ENCODE results near the gene STIMATE. TPM values are rescaled to one million over a fixed set of nuclear protein-coding genes. Genes with fewer than 3 reads are reported as not detected.

STIMATE gene
- polyA plus RNA-seq, 2 donors, result 6.0 to 7.4 TPM

DNA sequence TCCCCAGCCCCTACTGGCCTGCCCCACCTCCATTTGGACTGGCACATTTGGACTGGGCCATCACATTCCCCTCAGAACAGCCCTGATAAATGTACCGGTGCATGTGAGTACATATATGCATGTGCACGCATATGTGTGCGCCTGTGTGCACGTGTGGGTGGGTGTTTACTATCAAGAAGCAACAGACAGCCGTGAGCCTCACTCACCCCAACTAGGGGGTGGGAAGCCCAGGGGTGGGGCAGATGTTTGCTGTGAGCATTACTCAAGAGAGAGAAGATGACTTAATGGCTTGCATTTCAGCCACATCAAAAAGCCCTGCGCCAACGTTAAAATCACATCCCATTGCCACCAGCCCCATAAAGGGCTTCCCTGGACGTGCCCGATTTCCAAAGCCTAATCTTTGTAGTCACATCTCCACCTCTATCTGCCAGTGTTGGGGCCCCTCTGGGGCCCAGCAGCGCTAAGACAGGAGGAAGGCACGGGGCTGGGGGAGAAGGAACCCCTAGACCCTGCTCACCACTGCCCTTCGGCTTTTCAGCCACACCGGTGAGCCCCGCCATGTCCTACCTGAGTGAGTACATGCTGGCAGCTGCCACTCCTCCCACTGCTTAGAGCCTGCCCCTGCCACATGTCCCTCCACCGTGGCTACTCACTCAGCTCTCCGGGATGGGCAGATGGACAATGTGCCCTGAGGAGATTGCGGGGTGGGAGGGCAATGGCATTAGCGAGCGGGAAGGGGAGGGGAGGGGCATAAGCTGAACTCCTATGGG, 91.9 kb downstream of the STIMATE start:
- no peaks in the 10 kb centered on the region for H3K27me3 ChIP-seq (ENCODE audit: control insufficient read depth in 1 of 2, insufficient read depth in 2 of 2, low read length in 2 of 2)
- WGBS, 2 donors, result 74 to 78% methylated on average over 19 of the region's 19 CpGs
- no peaks in the 10 kb centered on the region for H3K4me1 ChIP-seq (ENCODE audit: control insufficient read depth in 2 of 2, insufficient read depth in 2 of 2, low read length in 1 of 2)
- no peak overlapping the region for H3K4me3 ChIP-seq (ENCODE audit: low read depth in 1 of 2, low read length in 2 of 2)
- no peaks in the 10 kb centered on the region for H3K9me3 ChIP-seq (ENCODE audit: control insufficient read depth in 2 of 2, insufficient read depth in 1 of 2, low read depth in 1 of 2, low read length in 1 of 2)
- H3K36me3 ChIP-seq (ENCODE audit: control insufficient read depth in 2 of 2, insufficient read depth in 2 of 2, low read length in 1 of 2), result no peaks in the 10 kb centered on the region
- H3K27ac ChIP-seq (ENCODE audit: low read depth in 2 of 2, low read length in 1 of 2), result no peak overlapping the region

GRCh38 chr3:52801839-52802238, 95.5 kb downstream of the STIMATE start:
- H3K4me1 ChIP-seq (ENCODE audit: control insufficient read depth in 2 of 2, insufficient read depth in 2 of 2, low read length in 1 of 2), result no peaks in the 10 kb centered on the region
- no peak overlapping the region for H3K4me3 ChIP-seq (ENCODE audit: low read depth in 1 of 2, low read length in 2 of 2)

DNA sequence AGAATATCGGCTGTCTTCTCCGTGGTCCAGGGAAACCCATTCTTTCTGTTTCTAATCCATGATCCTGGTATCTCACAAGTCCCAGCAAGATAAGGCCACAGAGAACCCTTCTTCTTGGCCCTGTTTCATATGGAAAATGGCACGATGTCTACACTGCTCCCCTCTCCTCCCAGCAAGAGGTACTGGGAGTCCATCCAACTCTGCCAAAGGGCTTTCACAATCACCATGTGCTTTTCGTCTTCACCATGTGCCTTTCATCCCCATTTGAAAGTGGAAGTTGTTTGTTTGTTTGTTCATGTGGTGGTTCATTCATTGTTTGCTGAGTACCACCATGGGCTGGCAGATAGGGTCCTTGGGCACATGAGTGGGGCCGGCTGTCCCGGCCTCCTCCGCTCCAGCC, 97.3 kb downstream of the STIMATE start:
- Histone ChIP-seq H3K4me1 (ENCODE audit: control insufficient read depth in 2 of 2, insufficient read depth in 2 of 2, low read length in 1 of 2) (no peaks in the 10 kb centered on the region), H3K36me3 (ENCODE audit: control insufficient read depth in 2 of 2, insufficient read depth in 2 of 2, low read length in 1 of 2) (no peaks in the 10 kb centered on the region), H3K27me3 (ENCODE audit: control insufficient read depth in 1 of 2, insufficient read depth in 2 of 2, low read length in 2 of 2) (no peaks in the 10 kb centered on the region), H3K4me3 (ENCODE audit: low read depth in 1 of 2, low read length in 2 of 2) (no peak overlapping the region), H3K27ac (ENCODE audit: low read depth in 2 of 2, low read length in 1 of 2) (no peak overlapping the region), H3K9me3 (ENCODE audit: control insufficient read depth in 2 of 2, insufficient read depth in 1 of 2, low read depth in 1 of 2, low read length in 1 of 2) (no peaks in the 10 kb centered on the region)
- WGBS, 2 donors, result 76 to 83% methylated on average over 7 of the region's 7 CpGs

More at GRCh38 chr3:52801839-52802238, 95.5 kb downstream of the STIMATE start:
- WGBS, 2 donors, result 66 to 68% methylated on average over 5 of the region's 5 CpGs
- no peaks in the 10 kb centered on the region for H3K36me3 ChIP-seq (ENCODE audit: control insufficient read depth in 2 of 2, insufficient read depth in 2 of 2, low read length in 1 of 2)
- no peak overlapping the region for H3K27ac ChIP-seq (ENCODE audit: low read depth in 2 of 2, low read length in 1 of 2)
- no peaks in the 10 kb centered on the region for H3K27me3 ChIP-seq (ENCODE audit: control insufficient read depth in 1 of 2, insufficient read depth in 2 of 2, low read length in 2 of 2)
- no peaks in the 10 kb centered on the region for H3K9me3 ChIP-seq (ENCODE audit: control insufficient read depth in 2 of 2, insufficient read depth in 1 of 2, low read depth in 1 of 2, low read length in 1 of 2)

- no peaks in the 10 kb centered on the region for H3K4me1 ChIP-seq (ENCODE audit: control insufficient read depth in 2 of 2, insufficient read depth in 2 of 2, low read length in 1 of 2)
- H3K27ac ChIP-seq (ENCODE audit: low read depth in 2 of 2, low read length in 1 of 2), result no peak overlapping the region
- no peaks in the 10 kb centered on the region for H3K36me3 ChIP-seq (ENCODE audit: control insufficient read depth in 2 of 2, insufficient read depth in 2 of 2, low read length in 1 of 2)
- no peak overlapping the region for H3K4me3 ChIP-seq (ENCODE audit: low read depth in 1 of 2, low read length in 2 of 2)
- no peaks in the 10 kb centered on the region for H3K27me3 ChIP-seq (ENCODE audit: control insufficient read depth in 1 of 2, insufficient read depth in 2 of 2, low read length in 2 of 2)
- H3K9me3 ChIP-seq (ENCODE audit: control insufficient read depth in 2 of 2, insufficient read depth in 1 of 2, low read depth in 1 of 2, low read length in 1 of 2), result no peaks in the 10 kb centered on the region
- WGBS, 2 donors, result 49 to 52% methylated on average over 14 of the region's 14 CpGs
Observed at GRCh38 chr3:52798978-52799476, 98.3 kb downstream of the STIMATE start.

DNA sequence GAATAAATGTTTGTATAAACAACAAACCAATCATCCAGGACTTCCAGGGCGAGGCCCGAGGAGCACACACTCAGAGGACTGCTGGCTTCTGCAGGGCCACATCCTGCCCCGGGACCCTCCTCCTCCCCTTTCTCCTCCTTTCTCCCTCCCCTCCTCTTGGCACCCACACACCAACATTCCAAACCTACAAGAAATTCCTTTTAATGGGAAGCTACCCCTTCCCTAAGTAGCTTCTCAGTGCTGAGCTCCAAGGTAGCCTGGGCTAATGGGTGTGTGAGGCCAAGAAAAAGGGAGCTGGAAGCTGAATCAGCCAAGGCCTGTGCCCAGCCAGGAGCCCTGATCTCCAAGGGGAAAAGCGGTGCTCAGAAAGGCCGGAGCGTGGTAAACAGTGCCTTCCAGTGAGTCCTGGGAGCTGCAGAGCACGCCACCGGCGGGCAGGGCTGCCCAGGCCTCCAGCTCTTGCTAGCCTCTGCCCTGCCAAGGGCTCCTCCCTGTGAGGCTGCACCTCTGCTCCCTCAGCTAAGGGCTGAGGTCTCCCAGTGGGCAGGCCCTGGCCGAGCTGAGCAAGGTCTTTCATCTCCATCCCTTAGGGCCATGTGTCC, 98.9 kb downstream of the STIMATE start:
- Histone ChIP-seq H3K9me3 (ENCODE audit: control insufficient read depth in 2 of 2, insufficient read depth in 1 of 2, low read depth in 1 of 2, low read length in 1 of 2) (no peaks in the 10 kb centered on the region), H3K27ac (ENCODE audit: low read depth in 2 of 2, low read length in 1 of 2) (no peak overlapping the region), H3K36me3 (ENCODE audit: control insufficient read depth in 2 of 2, insufficient read depth in 2 of 2, low read length in 1 of 2) (no peaks in the 10 kb centered on the region), H3K4me3 (ENCODE audit: low read depth in 1 of 2, low read length in 2 of 2) (no peak overlapping the region), H3K4me1 (ENCODE audit: control insufficient read depth in 2 of 2, insufficient read depth in 2 of 2, low read length in 1 of 2) (no peaks in the 10 kb centered on the region), H3K27me3 (ENCODE audit: control insufficient read depth in 1 of 2, insufficient read depth in 2 of 2, low read length in 2 of 2) (no peaks in the 10 kb centered on the region)
- WGBS, 2 donors, result 71 to 77% methylated on average over 10 of the region's 10 CpGs

DNA sequence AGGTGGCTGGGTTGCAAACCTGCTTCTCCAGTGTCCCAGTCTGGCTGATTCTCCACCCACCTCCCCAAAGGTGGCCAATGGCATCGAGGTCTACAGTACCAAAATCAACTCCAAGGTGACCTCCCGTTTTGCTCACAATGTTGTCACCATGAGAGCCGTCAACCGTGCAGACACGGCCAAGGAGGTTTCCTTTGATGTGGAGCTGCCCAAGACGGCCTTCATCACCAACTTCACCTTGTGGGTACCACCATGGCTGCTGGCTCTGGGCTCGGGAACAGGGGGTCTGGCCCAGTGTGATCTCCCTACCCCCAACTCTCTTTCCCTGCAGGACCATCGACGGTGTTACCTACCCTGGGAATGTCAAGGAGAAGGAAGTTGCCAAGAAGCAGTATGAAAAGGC, 100.9 kb downstream of the STIMATE start:
- 89 to 90% methylated on average over 9 of the region's 9 CpGs for WGBS, 2 donors
- H3K27me3 ChIP-seq (ENCODE audit: control insufficient read depth in 1 of 2, insufficient read depth in 2 of 2, low read length in 2 of 2), result no peaks in the 10 kb centered on the region
- no peaks in the 10 kb centered on the region for H3K36me3 ChIP-seq (ENCODE audit: control insufficient read depth in 2 of 2, insufficient read depth in 2 of 2, low read length in 1 of 2)

DNA sequence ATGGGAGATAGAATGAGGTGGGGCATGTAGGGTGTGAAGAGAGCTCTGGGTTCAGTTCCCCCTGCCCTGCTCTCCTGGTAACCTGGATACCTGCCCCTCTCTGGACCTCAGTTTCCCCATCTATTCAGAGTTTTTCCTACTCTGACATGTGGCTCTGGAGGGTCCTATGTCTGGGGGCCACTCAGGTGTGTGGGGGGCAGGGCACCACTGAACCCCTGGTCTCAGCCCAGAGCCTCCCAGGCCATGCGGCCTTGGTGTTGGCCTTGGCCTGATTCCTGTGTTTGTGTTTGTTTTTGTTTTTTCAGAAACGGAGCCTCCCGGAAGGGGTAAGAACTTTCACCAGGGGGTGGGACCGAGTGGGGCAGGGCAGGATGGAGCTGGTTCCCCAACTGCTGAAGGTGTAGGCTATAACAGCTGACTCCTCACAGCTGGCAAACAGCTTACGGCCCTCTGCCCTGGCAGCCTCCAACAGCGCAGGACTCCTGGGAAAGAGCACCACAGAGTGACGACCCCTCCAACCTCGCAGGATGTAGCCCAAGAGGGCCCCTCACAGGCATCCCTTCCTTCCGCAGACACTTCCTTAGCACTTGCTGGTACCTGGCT, 101.9 kb downstream of the STIMATE start:
- H3K9me3 ChIP-seq (ENCODE audit: control insufficient read depth in 2 of 2, insufficient read depth in 1 of 2, low read depth in 1 of 2, low read length in 1 of 2), result no peaks in the 10 kb centered on the region
- H3K27me3 ChIP-seq (ENCODE audit: control insufficient read depth in 1 of 2, insufficient read depth in 2 of 2, low read length in 2 of 2), result no peaks in the 10 kb centered on the region
- H3K4me3 ChIP-seq (ENCODE audit: low read depth in 1 of 2, low read length in 2 of 2), result no peak overlapping the region
- no peak overlapping the region for H3K27ac ChIP-seq (ENCODE audit: low read depth in 2 of 2, low read length in 1 of 2)
- no peaks in the 10 kb centered on the region for H3K36me3 ChIP-seq (ENCODE audit: control insufficient read depth in 2 of 2, insufficient read depth in 2 of 2, low read length in 1 of 2)
- WGBS, 2 donors, result 64 to 67% methylated on average over 9 of the region's 9 CpGs
- H3K4me1 ChIP-seq (ENCODE audit: control insufficient read depth in 2 of 2, insufficient read depth in 2 of 2, low read length in 1 of 2), result no peaks in the 10 kb centered on the region

More for the DNA sequence above, 100.9 kb downstream of the STIMATE start:
- Histone ChIP-seq H3K27ac (ENCODE audit: low read depth in 2 of 2, low read length in 1 of 2) (no peak overlapping the region), H3K4me3 (ENCODE audit: low read depth in 1 of 2, low read length in 2 of 2) (no peak overlapping the region), H3K9me3 (ENCODE audit: control insufficient read depth in 2 of 2, insufficient read depth in 1 of 2, low read depth in 1 of 2, low read length in 1 of 2) (no peaks in the 10 kb centered on the region), H3K4me1 (ENCODE audit: control insufficient read depth in 2 of 2, insufficient read depth in 2 of 2, low read length in 1 of 2) (no peaks in the 10 kb centered on the region)

DNA sequence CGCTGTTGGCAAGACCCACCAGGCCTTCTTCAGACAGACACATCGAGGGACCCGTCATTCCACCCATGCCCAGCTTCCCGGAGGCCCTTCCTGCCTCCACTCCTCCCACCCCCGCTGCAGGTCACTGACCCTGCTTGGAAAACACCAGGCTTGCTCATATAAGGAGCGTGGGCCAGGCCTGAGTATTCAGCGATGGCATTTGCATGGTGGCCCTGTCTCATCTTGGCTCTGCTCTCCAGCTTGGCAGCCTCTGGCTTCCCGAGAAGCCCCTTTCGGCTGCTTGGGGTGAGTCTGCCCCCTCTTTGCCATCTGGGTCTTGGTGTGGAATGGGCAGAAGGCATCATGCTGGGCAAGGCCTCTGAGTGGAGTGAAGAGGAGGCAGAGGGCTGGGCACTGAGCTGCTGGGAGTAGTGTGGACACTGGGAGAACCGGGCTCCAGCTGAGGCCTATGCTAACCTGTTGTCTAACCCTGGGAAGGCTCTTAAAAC, 102.7 kb downstream of the STIMATE start, which contains the start of gene ITIH3:
Gene ITIH3, plus strand, starts transcription at position 185 of the 488 bp plus-strand sequence. Its CDS starts 8 bp downstream, at position 193.
- peaks cover 0 to 2% of the 10 kb centered on the region in 2 donors for H3K4me1 ChIP-seq (ENCODE audit: control insufficient read depth in 2 of 2, insufficient read depth in 2 of 2, low read length in 1 of 2)
- H3K27ac ChIP-seq (ENCODE audit: low read depth in 2 of 2, low read length in 1 of 2), result no peak within 1 kb of the TSS
- H3K9me3 ChIP-seq (ENCODE audit: control insufficient read depth in 2 of 2, insufficient read depth in 1 of 2, low read depth in 1 of 2, low read length in 1 of 2), result no peaks in the 10 kb centered on the region
- no peaks in the 10 kb centered on the region for H3K36me3 ChIP-seq (ENCODE audit: control insufficient read depth in 2 of 2, insufficient read depth in 2 of 2, low read length in 1 of 2)
- no peak within 1 kb of the TSS for H3K4me3 ChIP-seq (ENCODE audit: low read depth in 1 of 2, low read length in 2 of 2)
- H3K27me3 ChIP-seq (ENCODE audit: control insufficient read depth in 1 of 2, insufficient read depth in 2 of 2, low read length in 2 of 2), result no peaks in the 10 kb centered on the region
- 70 to 78% methylated on average over 10 of the region's 10 CpGs for WGBS, 2 donors

GRCh38 chr3:52793702-52794611, 103.4 kb downstream of the STIMATE start:
- no peak overlapping the region for H3K4me3 ChIP-seq (ENCODE audit: low read depth in 1 of 2, low read length in 2 of 2)
- H3K27ac ChIP-seq (ENCODE audit: low read depth in 2 of 2, low read length in 1 of 2), result no peak overlapping the region
- no peaks in the 10 kb centered on the region for H3K36me3 ChIP-seq (ENCODE audit: control insufficient read depth in 2 of 2, insufficient read depth in 2 of 2, low read length in 1 of 2)
- H3K27me3 ChIP-seq (ENCODE audit: control insufficient read depth in 1 of 2, insufficient read depth in 2 of 2, low read length in 2 of 2), result no peaks in the 10 kb centered on the region
- 78 to 79% methylated on average over 9 of the region's 9 CpGs for whole genome bisulfite sequencing, 2 donors
- H3K9me3 ChIP-seq (ENCODE audit: control insufficient read depth in 2 of 2, insufficient read depth in 1 of 2, low read depth in 1 of 2, low read length in 1 of 2), result no peaks in the 10 kb centered on the region
- peaks cover 0 to 5% of the 10 kb centered on the region in 2 donors for H3K4me1 ChIP-seq (ENCODE audit: control insufficient read depth in 2 of 2, insufficient read depth in 2 of 2, low read length in 1 of 2)
